HG03196 (cell line): ENCODE data around the gene NEUROG1.

Experiments
- ATAC-seq: cut with Tn5 transposase; IDR thresholded peaks from one replicate; pipeline ENCODE4 v1.9.1; 2021; ENCODE audit not compliant: unreplicated experiment

NEUROG1 gene

GRCh38 chr5:135565266-135565665, 29.5 kb upstream of the NEUROG1 start:
- no peak for ATAC-seq

GRCh38 chr5:135564331-135564730, 28.6 kb upstream of the NEUROG1 start:
- ATAC-seq, result no peak

- ATAC-seq, result no peak
Measured at GRCh38 chr5:135561266-135561665, 25.5 kb upstream of the NEUROG1 start.

- peak; percentile 79 for ATAC-seq
Measured at GRCh38 chr5:135560858-135561257, 25.1 kb upstream of the NEUROG1 start.

GRCh38 chr5:135559354-135559753, 23.6 kb upstream of the NEUROG1 start:
- ATAC-seq, result no peak

GRCh38 chr5:135557076-135557838, 21.5 kb upstream of the NEUROG1 start:
- no peak for ATAC-seq

- ATAC-seq, result no peak
Measured at GRCh38 chr5:135556620-135557019, 20.9 kb upstream of the NEUROG1 start.

GRCh38 chr5:135555530-135555929, 19.8 kb upstream of the NEUROG1 start:
- ATAC-seq, result no peak

GRCh38 chr5:135553688-135554462, 18.1 kb upstream of the NEUROG1 start:
- ATAC-seq, result no peak

GRCh38 chr5:135551593-135552447, 16.1 kb upstream of the NEUROG1 start:
- no peak for ATAC-seq

GRCh38 chr5:135549413-135549812, 13.6 kb upstream of the NEUROG1 start:
- ATAC-seq, result no peak

GRCh38 chr5:135547590-135548254, 12.0 kb upstream of the NEUROG1 start:
- ATAC-seq, result no peak

GRCh38 chr5:135546912-135547311, 11.1 kb upstream of the NEUROG1 start:
- ATAC-seq, result no peak

GRCh38 chr5:135546101-135546500, 10.3 kb upstream of the NEUROG1 start:
- ATAC-seq, result no peak

- ATAC-seq, result no peak
Measured at GRCh38 chr5:135545099-135545498, 9.3 kb upstream of the NEUROG1 start.

GRCh38 chr5:135543485-135544304, 7.9 kb upstream of the NEUROG1 start:
- ATAC-seq, result no peak

- no peak for ATAC-seq
Measured at GRCh38 chr5:135543001-135543484, 7.3 kb upstream of the NEUROG1 start.

GRCh38 chr5:135541807-135542502, 6.2 kb upstream of the NEUROG1 start:
- no peak for ATAC-seq

- ATAC-seq, result no peak
Measured at GRCh38 chr5:135539430-135540005, 3.8 kb upstream of the NEUROG1 start.
